ENCODE data around the gene TMEM236.

DNA sequence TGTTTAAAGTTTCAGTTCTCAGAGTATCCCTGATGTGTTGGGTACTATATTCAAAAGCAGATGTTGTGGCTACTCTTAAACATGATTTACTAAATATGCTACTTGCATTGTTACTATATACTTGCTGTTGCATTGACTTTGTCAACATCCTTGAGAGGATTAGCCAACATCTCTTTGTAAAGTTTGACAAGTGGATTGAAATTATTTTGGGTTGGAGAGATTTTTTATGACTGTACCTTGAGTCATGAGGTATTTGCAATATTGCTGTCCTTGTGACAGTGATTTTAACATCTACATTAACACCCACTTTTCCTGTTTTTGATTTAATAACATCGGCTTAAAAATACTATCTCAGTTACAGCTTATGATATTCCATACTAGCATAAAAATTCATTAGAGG, 89.0 kb downstream of the TMEM236 start:
- TF ChIP-seq TAF1 (IDR thresholded peaks at IDR 0.05; ENCODE audit: borderline replicate concordance, insufficient read depth, low read length) (no peak), POLR2AphosphoS5 (IDR thresholded peaks at IDR 0.05; ENCODE audit: low read depth, low read length) (no peak)
- TF ChIP-seq, protein P1, sequence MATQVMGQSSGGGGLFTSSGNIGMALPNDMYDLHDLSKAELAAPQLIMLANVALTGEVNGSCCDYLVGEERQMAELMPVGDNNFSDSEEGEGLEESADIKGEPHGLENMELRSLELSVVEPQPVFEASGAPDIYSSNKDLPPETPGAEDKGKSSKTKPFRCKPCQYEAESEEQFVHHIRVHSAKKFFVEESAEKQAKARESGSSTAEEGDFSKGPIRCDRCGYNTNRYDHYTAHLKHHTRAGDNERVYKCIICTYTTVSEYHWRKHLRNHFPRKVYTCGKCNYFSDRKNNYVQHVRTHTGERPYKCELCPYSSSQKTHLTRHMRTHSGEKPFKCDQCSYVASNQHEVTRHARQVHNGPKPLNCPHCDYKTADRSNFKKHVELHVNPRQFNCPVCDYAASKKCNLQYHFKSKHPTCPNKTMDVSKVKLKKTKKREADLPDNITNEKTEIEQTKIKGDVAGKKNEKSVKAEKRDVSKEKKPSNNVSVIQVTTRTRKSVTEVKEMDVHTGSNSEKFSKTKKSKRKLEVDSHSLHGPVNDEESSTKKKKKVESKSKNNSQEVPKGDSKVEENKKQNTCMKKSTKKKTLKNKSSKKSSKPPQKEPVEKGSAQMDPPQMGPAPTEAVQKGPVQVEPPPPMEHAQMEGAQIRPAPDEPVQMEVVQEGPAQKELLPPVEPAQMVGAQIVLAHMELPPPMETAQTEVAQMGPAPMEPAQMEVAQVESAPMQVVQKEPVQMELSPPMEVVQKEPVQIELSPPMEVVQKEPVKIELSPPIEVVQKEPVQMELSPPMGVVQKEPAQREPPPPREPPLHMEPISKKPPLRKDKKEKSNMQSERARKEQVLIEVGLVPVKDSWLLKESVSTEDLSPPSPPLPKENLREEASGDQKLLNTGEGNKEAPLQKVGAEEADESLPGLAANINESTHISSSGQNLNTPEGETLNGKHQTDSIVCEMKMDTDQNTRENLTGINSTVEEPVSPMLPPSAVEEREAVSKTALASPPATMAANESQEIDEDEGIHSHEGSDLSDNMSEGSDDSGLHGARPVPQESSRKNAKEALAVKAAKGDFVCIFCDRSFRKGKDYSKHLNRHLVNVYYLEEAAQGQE (IDR thresholded peaks at IDR 0.05; ENCODE audit: insufficient read depth in 1 of 2, low read depth in 2 of 2, low read length in 2 of 2), result no peak

All from PFSK-1 (cell line).